ENCODE measurements around the gene RAC3.

GRCh38 chr17:82081966-82082365 lies 50.5 kb downstream of the RAC3 start:
- TF ChIP-seq REST (IDR thresholded peaks at IDR 0.05; ENCODE audit: insufficient read depth in 1 of 2, low read depth in 2 of 2, low read length in 2 of 2) = no peak
- TF ChIP-seq POLR2AphosphoS5 (IDR thresholded peaks at IDR 0.05; ENCODE audit: low read depth, low read length) = no peak
- no peak for TF ChIP-seq TAF1 (IDR thresholded peaks at IDR 0.05; ENCODE audit: borderline replicate concordance, insufficient read depth, low read length)

All from PFSK-1 (cell line).